K562 (cell line): Measurements from ENCODE around the gene C7orf25.

Experiments
- CREBBP ChIP-seq: IDR thresholded peaks from one replicate; pipeline ENCODE4 v1.6.1; 2012; ENCODE audit warnings: low read depth, mild to moderate bottlenecking, control low read depth, inconsistent platforms, low read length
- ESRRA ChIP-seq: fragments of 450-650 bp; IDR thresholded peaks from 2 replicates; pipeline ENCODE4 v1.6.1; 2014; ENCODE audit warnings: low read depth, mild to moderate bottlenecking, moderate library complexity, borderline replicate concordance
- FOXM1 ChIP-seq, 2 experiments: fragments of 450-650 bp in 1 of 2; sonication (generic) in 1 of 2; formaldehyde crosslinking in 1 of 2; IDR thresholded peaks; 2 replicates each; pipeline versions ENCODE4 v1.6.1 to v1.9.0; 2017 to 2022; ENCODE audit warnings: low read depth in 2 of 2, mild to moderate bottlenecking in 2 of 2, missing genetic modification reagents in 1 of 2, moderate library complexity in 1 of 2
- HNRNPH1 ChIP-seq: fragments of 200-400 bp; formaldehyde crosslinking; optimal IDR thresholded peaks from 2 replicates; pipeline ENCODE3; 2017; ENCODE audit warnings: low read depth, mild to moderate bottlenecking, low read length, moderate library complexity
- MYC ChIP-seq, 2 experiments: fragments of 250-450 bp in 1 of 2; sonication (Bioruptor Pico) in 1 of 2; IDR thresholded peaks; 2 replicates each; pipeline versions ENCODE4 v1.5.1 to v1.6.1; 2012 to 2021; ENCODE audit warnings: low read depth in 2 of 2, borderline replicate concordance in 1 of 2, improper control_type of control experiment in 1 of 2, low read length in 1 of 2, mild to moderate bottlenecking in 1 of 2, moderate library complexity in 1 of 2
- SMARCA5 ChIP-seq: fragments of 450-650 bp; IDR thresholded peaks from 2 replicates; pipeline ENCODE4 v1.6.1; 2016
- TF ChIP-seq, protein P1 (sequence below): fragments of 450-650 bp; conservative IDR thresholded peaks from 2 replicates; pipeline ENCODE4 v1.6.1; 2016; ENCODE audit warnings: missing genetic modification characterization, low read depth, mild to moderate bottlenecking, missing compliant biosample characterization, moderate library complexity
- TF ChIP-seq, protein P2 (sequence below), 3 experiments: IDR thresholded peaks in 2 of 3; conservative IDR thresholded peaks in 1 of 3; 2 replicates each; pipeline ENCODE4 v1.5.1; 2011 to 2012; ENCODE audit warnings: low read length in 3 of 3, mild to moderate bottlenecking in 3 of 3, control low read depth in 2 of 3, improper control_type of control experiment in 1 of 3, inconsistent platforms in 1 of 3, low read depth in 1 of 3, mixed read lengths in 1 of 3, moderate library complexity in 1 of 3; ENCODE audit not compliant: insufficient read depth in 2 of 3

GRCh38 chr7:42959549-42959948 lies 47.7 kb upstream of the C7orf25 start:
- TF ChIP-seq CREBBP, result no peak
- TF ChIP-seq, protein P1, sequence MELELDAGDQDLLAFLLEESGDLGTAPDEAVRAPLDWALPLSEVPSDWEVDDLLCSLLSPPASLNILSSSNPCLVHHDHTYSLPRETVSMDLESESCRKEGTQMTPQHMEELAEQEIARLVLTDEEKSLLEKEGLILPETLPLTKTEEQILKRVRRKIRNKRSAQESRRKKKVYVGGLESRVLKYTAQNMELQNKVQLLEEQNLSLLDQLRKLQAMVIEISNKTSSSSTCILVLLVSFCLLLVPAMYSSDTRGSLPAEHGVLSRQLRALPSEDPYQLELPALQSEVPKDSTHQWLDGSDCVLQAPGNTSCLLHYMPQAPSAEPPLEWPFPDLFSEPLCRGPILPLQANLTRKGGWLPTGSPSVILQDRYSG, result no peak
- no peak for TF ChIP-seq MYC (IDR thresholded peaks at IDR 0.05; ENCODE audit: low read depth, low read length)
- no peak for TF ChIP-seq MYC (CRISPR knock-in tag; IDR thresholded peaks at IDR 0.05; ENCODE audit: borderline replicate concordance, low read depth)
- TF ChIP-seq, protein P2, sequence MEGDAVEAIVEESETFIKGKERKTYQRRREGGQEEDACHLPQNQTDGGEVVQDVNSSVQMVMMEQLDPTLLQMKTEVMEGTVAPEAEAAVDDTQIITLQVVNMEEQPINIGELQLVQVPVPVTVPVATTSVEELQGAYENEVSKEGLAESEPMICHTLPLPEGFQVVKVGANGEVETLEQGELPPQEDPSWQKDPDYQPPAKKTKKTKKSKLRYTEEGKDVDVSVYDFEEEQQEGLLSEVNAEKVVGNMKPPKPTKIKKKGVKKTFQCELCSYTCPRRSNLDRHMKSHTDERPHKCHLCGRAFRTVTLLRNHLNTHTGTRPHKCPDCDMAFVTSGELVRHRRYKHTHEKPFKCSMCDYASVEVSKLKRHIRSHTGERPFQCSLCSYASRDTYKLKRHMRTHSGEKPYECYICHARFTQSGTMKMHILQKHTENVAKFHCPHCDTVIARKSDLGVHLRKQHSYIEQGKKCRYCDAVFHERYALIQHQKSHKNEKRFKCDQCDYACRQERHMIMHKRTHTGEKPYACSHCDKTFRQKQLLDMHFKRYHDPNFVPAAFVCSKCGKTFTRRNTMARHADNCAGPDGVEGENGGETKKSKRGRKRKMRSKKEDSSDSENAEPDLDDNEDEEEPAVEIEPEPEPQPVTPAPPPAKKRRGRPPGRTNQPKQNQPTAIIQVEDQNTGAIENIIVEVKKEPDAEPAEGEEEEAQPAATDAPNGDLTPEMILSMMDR (IDR thresholded peaks at IDR 0.05 in 2 of 3, conservative IDR thresholded peaks at IDR 0.05 in 1 of 3; ENCODE audit: insufficient read depth in 2 of 3, low read depth in 1 of 3, low read length in 3 of 3), result no peak
- TF ChIP-seq FOXM1 (IDR thresholded peaks at IDR 0.05; ENCODE audit: low read depth), result no peak
- no peak for TF ChIP-seq FOXM1 (CRISPR knock-in tag; IDR thresholded peaks at IDR 0.05; ENCODE audit: low read depth)
- no peak for TF ChIP-seq HNRNPH1
- TF ChIP-seq SMARCA5, result no peak
- no peak for TF ChIP-seq ESRRA
